Common myeloid progenitor, CD34-positive (primary cell): Measurements from ENCODE around the gene RNF17.

Source experiments
- CTCF ChIA-PET: fragments of 350-600 bp; sonication (Branson Sonifier 250); formaldehyde crosslinking; loops from one replicate; lab custom pipeline; 2021; ENCODE audit warnings: antibody characterized with exemption; lab: Charles Lee
- POLR2A ChIA-PET: fragments of 350-600 bp; sonication (Branson Sonifier 250); formaldehyde crosslinking; loops from one replicate; lab custom pipeline; 2021; ENCODE audit warnings: antibody characterized with exemption; lab: Charles Lee
- DNase-seq, 3 donors: peaks; one replicate each; pipeline versions ENCODE4 v3.0.0 to v3.0.0-alpha.2; 2013
- H3K27ac ChIP-seq, 2 experiments: 1 replicate in 1 of 2; 2 replicates in 1 of 2; pipeline ENCODE4 v1.7.0; 2013; ENCODE audit warnings: inconsistent platforms in 2 of 2, low read length in 2 of 2, mild to moderate bottlenecking in 2 of 2, low read depth in 1 of 2, moderate library complexity in 1 of 2; ENCODE audit not compliant: severe bottlenecking in 2 of 2, insufficient read depth in 1 of 2, poor library complexity in 1 of 2
- H3K27me3 ChIP-seq, 5 experiments: replicated peaks in 2 of 5; 1 replicate in 3 of 5; 2 replicates in 2 of 5; pipeline versions ENCODE4 v1.6.1 to v1.7.0; 2013; ENCODE audit warnings: low read length in 4 of 5, mild to moderate bottlenecking in 2 of 5, moderate library complexity in 2 of 5, inconsistent platforms in 1 of 5; ENCODE audit not compliant: insufficient read depth in 5 of 5, control insufficient read depth in 4 of 5
- H3K36me3 ChIP-seq, 4 experiments: 1 replicate in 2 of 4; 2 replicates in 2 of 4; pipeline versions ENCODE4 v1.6.1 to v1.7.0; 2013; ENCODE audit warnings: low read length in 3 of 4, control low read depth in 1 of 4, mild to moderate bottlenecking in 1 of 4; ENCODE audit not compliant: control insufficient read depth in 4 of 4, insufficient read depth in 4 of 4
- H3K4me1 ChIP-seq, 4 experiments: 1 replicate in 3 of 4; 2 replicates in 1 of 4; pipeline versions ENCODE4 v1.6.1 to v1.7.1; 2013; ENCODE audit warnings: low read length in 3 of 4, mild to moderate bottlenecking in 3 of 4, control low read depth in 1 of 4, inconsistent platforms in 1 of 4, moderate library complexity in 1 of 4; ENCODE audit not compliant: control insufficient read depth in 4 of 4, insufficient read depth in 4 of 4; ENCODE audit errors: control extremely low read depth in 1 of 4
- H3K4me3 ChIP-seq, 7 experiments: 1 replicate in 4 of 7; 2 replicates in 3 of 7; pipeline versions ENCODE4 v1.5.1 to v1.7.0; 2013; ENCODE audit warnings: mild to moderate bottlenecking in 7 of 7, low read length in 6 of 7, moderate library complexity in 6 of 7, inconsistent platforms in 2 of 7, low read depth in 2 of 7, control low read depth in 1 of 7; ENCODE audit not compliant: insufficient read depth in 4 of 7, control insufficient read depth in 1 of 7; ENCODE audit errors: extremely low read depth in 1 of 7
- H3K9me3 ChIP-seq, 5 experiments: 1 replicate in 4 of 5; 2 replicates in 1 of 5; pipeline versions ENCODE4 v1.6.1 to v1.7.1; 2013; ENCODE audit warnings: low read length in 4 of 5, mild to moderate bottlenecking in 2 of 5, inconsistent platforms in 1 of 5, low read depth in 1 of 5, moderate library complexity in 1 of 5; ENCODE audit not compliant: control insufficient read depth in 4 of 5, insufficient read depth in 2 of 5; ENCODE audit errors: control extremely low read depth in 1 of 5
- WGBS: methylation state at CpG from one replicate; pipeline ENCODE4 v1.1.5; 2013; ENCODE audit not compliant: insufficient coverage; 5-methylcytosine and 5-hydroxymethylcytosine counted together

RNF17 gene

DNA sequence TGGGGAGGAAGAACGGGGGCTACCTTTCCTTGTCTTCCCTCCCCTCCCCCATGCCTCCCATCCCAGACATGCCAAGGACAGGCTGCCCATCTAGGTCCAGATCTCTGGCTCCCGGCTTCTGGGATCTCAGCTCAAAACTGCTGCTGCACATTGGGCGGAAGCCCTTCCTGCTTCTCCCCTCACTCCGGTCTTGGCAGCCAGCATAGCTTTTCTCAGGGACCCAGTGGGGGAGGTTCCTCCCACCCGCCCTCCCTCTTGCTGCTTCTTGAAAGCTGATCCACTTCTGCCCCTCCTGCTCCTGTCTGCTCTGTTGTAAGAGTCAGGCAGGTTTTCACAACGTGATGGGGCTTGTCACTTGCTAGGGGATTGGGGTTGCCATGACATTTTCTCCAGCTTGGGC lies 21.7 kb upstream of the RNF17 start:
- 87% methylated on average over 5 of the region's 6 CpGs for WGBS
- ChIA-PET POLR2A (no interaction called here), CTCF (interaction anchor here (0.7 to 2.2 kb wide), 7 partner anchors 9 to 227 kb away, joined by 3 to 9 read pairs (median 4); no protein-coding TSS in a partner anchor)
- H3K27ac ChIP-seq = no peak overlapping the region
- no peaks in the 10 kb centered on the region for H3K36me3 ChIP-seq
- peaks cover 0 to 42% (median 34%) of the 10 kb centered on the region in 5 experiments for H3K27me3 ChIP-seq
- no peaks in the 10 kb centered on the region for H3K9me3 ChIP-seq
- peaks cover 0 to 27% (median 23%) of the 10 kb centered on the region in 4 experiments for H3K4me1 ChIP-seq
- no peak overlapping the region for H3K4me3 ChIP-seq
- DNase-seq = no peak

DNA sequence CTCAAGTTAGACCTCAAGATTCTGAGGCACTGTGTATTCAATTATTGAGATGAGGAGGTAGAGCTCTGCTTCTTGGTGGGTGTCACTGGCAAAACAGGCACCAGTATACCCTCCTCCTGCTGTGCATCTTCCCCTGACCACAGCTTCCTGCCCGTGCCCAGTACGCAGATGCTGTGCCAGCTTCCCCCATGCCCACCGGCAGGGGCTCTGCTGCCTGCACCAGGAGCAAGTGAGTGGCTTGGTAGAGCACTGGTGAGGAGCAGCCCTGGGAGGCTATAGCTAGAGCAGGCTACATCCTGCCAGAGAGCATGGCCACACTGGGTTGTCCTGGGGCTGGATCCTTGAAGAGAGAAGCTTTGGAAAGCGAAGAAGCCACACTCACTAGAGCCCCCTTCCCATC lies 21.0 kb upstream of the RNF17 start:
- Histone ChIP-seq H3K9me3 (no peaks in the 10 kb centered on the region), H3K36me3 (no peaks in the 10 kb centered on the region), H3K27ac (no peak overlapping the region), H3K27me3 (peaks cover 0 to 49% (median 37%) of the 10 kb centered on the region in 5 experiments), H3K4me1 (peaks cover 0 to 33% (median 30%) of the 10 kb centered on the region in 4 experiments), H3K4me3 (no peak overlapping the region)
- CTCF ChIA-PET = interaction anchor here (0.7 to 2.2 kb wide), 7 partner anchors 9 to 226 kb away, joined by 3 to 9 read pairs (median 4); no protein-coding TSS in a partner anchor
- 49% methylated on average over 4 of the region's 4 CpGs for WGBS
- DNase-seq = peak in 2 of 3 donors; percentile 49 to 58
- POLR2A ChIA-PET = no interaction called here

GRCh38 chr13:24744247-24744646 lies 19.7 kb upstream of the RNF17 start:
- no peaks in the 10 kb centered on the region for H3K9me3 ChIP-seq
- H3K4me3 ChIP-seq = no peak overlapping the region
- ChIA-PET POLR2A (no interaction called here), CTCF (interaction anchor here (1.2 to 2.2 kb wide), 2 partner anchors 21 to 36 kb away, joined by 3 to 6 read pairs; no protein-coding TSS in a partner anchor)
- WGBS = 84% methylated on average over 6 of the region's 6 CpGs
- H3K36me3 ChIP-seq = no peaks in the 10 kb centered on the region
- peaks cover 0 to 61% (median 40%) of the 10 kb centered on the region in 5 experiments for H3K27me3 ChIP-seq
- peaks cover 0 to 35% (median 31%) of the 10 kb centered on the region in 4 experiments for H3K4me1 ChIP-seq
- DNase-seq = no peak
- H3K27ac ChIP-seq = no peak overlapping the region

DNA sequence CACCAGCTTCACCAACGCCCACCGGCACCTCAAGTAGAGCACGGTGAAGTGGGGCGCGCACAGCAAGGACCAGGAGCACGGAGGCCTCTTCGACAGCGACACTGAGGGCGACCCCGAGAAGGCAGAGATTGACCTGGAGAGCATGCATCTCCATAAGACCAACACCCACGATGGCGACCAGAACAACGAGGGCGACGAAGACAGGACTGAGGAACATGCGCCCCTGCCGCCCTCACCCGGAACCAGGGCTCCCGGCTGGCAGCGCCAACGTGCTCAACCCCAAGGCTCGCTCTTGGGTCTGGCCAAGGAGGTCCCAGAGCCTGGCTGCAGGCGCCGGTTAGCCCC lies 18.5 kb upstream of the RNF17 start:
- Histone ChIP-seq H3K4me3 (peak overlapping the region in 3 of 7 experiments; percentile 66 to 72 (median 67)), H3K9me3 (no peaks in the 10 kb centered on the region), H3K27me3 (peaks cover 0 to 72% (median 40%) of the 10 kb centered on the region in 5 experiments), H3K36me3 (no peaks in the 10 kb centered on the region), H3K4me1 (peaks cover 0 to 35% (median 31%) of the 10 kb centered on the region in 4 experiments), H3K27ac (no peak overlapping the region)
- CTCF ChIA-PET = no interaction called here
- 50% methylated on average over 23 of the region's 24 CpGs for WGBS
- POLR2A ChIA-PET = no interaction called here
- DNase-seq = no peak

- Histone ChIP-seq H3K4me1 (peaks cover 0 to 35% (median 31%) of the 10 kb centered on the region in 4 experiments), H3K36me3 (no peaks in the 10 kb centered on the region), H3K27ac (no peak overlapping the region), H3K4me3 (peak overlapping the region in 6 of 7 experiments; percentile 23 to 72 (median 64)), H3K9me3 (no peaks in the 10 kb centered on the region), H3K27me3 (peaks cover 2 to 76% (median 42%) of the 10 kb centered on the region in 5 experiments)
- peak in 2 of 3 donors; percentile 36 to 57 for DNase-seq
- POLR2A ChIA-PET = no interaction called here
- CTCF ChIA-PET = interaction anchor here (1.0 to 1.5 kb wide), 3 partner anchors 13 to 36 kb away, joined by 3 to 4 read pairs (median 3); no protein-coding TSS in a partner anchor
- 2% methylated on average over 62 of the region's 70 CpGs for WGBS
These were observed 17.9 kb upstream of the RNF17 start for GRCh38 chr13:24745861-24746617.

DNA sequence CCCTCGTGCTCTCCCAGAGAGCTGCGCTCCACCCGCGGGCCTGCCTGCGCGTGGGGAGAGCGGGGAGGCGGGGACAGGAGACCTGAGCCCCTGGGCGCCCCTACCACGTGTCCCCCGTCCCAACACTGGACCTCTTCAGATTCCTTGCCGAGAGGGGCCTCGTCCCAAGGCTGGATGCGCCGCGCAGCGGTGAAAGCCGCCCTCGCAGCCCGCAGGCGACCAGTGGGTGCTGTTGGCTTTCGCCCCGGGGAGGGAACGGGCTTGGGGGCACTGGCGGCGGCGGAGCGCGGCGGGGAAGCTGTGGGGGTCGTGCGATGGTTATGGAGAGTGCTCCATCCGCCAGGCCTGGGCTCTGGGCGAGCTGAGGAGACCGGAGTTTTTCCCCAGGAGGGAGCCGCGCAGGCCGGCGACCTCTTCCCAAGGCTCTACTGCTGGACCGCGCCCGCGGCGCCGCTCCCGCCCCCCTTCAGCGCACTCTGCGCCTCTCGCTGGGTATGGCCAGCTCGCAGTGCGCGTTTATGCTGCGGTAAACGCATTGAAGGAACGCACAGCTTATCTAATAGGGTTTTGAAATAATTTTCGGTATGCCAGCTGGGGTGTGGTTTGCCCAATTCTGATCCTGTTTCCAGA lies 17.2 kb upstream of the RNF17 start:
- WGBS = 1% methylated on average over 47 of the region's 56 CpGs
- DNase-seq = peak in 2 of 3 donors; percentile 36 to 40
- POLR2A ChIA-PET = interaction anchor here (0.6 kb wide), 1 partner anchor 25 kb away, joined by 3 read pairs; no protein-coding TSS in a partner anchor
- CTCF ChIA-PET = interaction anchor here (0.8 to 1.5 kb wide), 6 partner anchors 12 to 141 kb away, joined by 3 to 6 read pairs (median 3); no protein-coding TSS in a partner anchor
- Histone ChIP-seq H3K27ac (no peak overlapping the region), H3K9me3 (no peaks in the 10 kb centered on the region), H3K27me3 (peaks cover 2 to 81% (median 45%) of the 10 kb centered on the region in 5 experiments), H3K4me1 (peaks cover 0 to 35% (median 31%) of the 10 kb centered on the region in 4 experiments), H3K36me3 (no peaks in the 10 kb centered on the region), H3K4me3 (peak overlapping the region; percentile 35 to 72 (median 63))
